NCI-H2196 (cell line): ENCODE measurements around the gene LRRC8D.

Source experiments
- DNase-seq: peaks from one replicate; lab custom pipeline; 2025; ENCODE audit not compliant: unreplicated experiment; lab: John Stamatoyannopoulos, UW

Gene LRRC8D

DNA sequence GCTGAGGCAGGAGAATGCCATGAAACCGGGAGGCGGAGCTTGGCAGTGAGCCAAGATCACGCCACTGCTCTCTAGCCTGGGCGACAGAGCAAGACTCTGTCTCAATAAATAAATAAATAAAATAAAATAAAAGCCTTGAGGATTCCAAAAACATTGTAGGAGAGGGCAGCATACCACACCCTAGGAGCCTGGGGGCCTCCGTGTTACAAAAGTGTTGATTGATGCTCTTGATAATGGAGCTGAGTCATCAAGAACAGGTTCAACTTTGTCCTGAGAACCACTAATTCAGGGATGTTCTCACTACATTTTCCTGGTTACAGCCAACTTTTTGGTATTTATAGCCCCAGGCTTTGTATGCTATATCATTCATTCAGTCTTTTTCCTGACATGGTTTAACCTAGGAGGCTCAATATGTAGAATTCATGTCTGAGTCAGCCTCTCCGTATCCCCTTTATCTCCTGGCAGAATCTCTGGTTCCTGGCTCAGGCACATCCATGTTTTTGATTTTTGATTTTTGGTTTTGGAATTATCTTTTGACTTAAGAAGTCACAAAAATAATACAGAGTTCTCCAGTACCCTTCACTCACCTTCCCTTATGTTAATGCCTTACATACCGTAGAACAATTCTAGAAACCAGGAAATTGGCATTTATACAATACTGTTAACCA is 69.4 kb downstream of the LRRC8D start:
- DNase-seq, result no peak

- no peak for DNase-seq
These were observed 72.0 kb downstream of the LRRC8D start for GRCh38 chr1:89892816-89893215.

- no peak for DNase-seq
These were observed 73.7 kb downstream of the LRRC8D start for GRCh38 chr1:89894210-89895201.

DNA sequence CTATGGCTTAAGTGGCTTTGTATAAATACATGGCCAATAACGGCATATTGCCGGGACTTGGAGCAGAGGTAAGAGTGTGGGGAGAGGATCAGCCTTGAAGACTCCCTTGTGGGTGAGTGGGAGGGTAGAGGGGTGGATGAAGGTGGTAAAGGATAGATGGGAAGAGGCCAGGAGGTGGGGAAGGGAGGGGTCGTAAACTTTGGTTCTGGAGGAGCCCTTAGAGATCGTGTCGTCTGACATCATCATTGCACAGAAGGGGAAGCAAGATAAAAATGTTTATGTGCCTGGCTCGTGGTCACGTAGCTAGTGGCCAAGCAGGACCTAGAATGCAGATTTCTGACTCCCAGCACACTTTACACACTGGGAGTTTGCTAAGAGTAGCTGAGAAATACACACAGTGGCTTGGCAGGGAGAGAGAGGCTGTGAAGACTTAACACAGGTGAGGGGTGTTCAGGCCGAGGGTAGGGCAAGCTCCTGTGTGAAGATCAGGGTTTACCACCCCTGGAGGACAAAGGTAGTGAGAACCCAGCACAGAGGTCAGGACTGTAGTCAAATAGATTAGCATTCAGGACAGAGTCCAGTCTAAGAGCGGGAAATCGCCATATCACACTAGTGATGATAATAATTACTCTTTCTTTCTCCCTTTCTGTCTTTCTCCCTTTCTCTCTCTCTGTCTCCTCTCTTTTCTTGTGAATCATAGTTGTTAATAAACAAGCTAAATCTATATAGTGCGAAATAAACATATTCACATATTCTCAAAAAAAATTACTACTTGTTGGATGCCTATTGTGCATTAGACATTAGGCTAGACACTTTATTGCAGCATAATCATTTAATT is 75.5 kb downstream of the LRRC8D start:
- DNase-seq, result no peak

- no peak for DNase-seq
These were observed 76.7 kb downstream of the LRRC8D start for GRCh38 chr1:89897347-89898133.

GRCh38 chr1:89898150-89898549 is 77.3 kb downstream of the LRRC8D start:
- no peak for DNase-seq

DNA sequence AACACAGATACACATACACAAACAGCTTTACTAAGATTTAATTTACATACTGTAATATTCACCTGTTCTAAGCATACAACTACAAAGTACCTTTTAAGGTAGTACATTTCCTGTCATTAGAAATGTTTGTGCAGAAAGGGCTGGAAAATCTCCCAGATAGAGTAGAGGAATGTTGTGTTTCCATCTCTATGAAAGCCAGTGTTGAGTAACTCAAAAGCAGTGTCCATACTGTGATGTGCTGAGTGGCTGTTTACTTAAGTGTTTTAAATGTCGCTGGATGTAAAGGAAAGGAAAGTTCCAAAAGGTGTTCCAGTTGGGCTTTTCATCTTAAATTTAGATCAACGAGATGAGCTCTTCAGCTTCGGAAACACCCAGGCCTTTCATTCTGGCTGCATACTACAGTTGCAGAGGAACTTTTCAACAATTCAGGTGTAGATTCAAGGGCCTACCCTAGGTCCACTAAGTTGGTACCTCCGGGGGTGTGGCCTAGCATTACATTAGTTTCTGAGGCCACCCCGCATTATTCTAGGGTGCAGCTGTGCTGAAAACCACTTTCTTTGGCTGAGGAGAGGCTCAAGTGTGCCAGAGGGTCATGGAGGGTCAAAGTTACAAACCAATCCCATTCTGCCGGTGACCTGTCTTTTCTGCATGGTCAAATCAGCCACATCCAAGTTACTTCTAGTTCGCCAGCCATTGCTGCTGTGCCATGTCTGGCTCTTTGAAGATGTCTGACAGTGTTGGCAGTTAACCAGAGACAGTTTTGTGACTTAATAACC is 78.1 kb downstream of the LRRC8D start:
- DNase-seq, result no peak

DNA sequence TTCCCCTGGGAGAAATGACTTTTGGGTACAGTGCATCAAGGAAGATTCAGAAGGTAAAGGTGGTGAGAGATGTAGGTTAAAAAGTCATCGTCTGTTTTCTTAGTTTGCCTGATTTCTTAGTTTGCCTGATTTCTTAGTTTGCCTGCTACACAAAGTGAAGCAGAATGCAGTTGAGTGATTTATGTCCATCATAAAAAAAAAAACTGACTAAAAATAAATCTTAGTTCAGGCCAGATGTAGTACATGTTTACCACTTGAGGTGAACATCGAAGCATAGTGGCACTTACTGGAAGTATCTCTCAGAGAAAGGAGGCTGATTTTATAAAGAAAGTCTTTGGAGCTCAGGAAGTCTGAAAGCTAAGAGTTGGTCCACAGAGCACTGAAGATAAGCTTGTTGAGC is 79.5 kb downstream of the LRRC8D start:
- no peak for DNase-seq

DNA sequence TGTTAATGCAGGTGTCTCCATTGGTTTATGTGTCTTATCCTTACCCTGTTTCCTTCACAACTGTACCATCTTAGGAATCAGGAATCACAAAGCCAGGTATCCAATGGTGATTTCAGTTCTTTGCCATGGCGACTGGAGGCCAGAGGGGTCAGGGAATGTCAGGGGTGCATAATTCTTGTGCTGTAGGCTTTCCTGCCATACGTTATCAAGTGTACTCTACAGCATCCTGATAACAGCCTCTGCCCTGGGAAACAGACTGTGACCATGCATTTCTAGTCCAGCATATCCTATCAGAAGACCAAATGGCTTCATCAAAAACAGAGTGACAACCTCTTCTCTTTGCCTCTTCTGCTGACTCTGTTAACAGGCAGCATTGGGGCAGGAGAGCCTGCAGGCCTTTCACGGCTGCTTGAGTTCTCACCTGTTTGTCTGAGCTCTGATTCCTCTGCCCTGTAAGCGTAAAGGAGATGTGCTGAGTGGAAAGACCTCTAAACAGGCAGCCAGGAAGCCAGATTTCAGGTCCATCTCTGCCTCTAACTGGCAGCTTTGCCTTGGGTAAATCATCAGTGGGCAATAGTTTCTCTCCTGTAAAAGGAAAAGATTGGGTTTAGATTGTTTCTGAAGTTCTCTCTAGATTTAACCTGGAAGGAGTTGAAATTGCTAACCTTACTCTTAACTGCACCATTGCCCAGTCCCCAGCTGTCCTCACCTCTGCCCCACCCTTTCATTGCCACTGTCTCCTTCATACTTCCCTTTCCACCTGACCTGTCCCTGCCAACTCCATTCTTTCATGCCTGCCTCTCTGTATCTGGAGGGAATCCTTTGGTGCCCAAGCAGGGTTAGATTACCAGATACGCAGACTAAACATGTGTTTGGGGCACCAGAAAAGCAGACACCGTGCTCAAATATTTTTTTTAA is 80.2 kb downstream of the LRRC8D start:
- no peak for DNase-seq

DNA sequence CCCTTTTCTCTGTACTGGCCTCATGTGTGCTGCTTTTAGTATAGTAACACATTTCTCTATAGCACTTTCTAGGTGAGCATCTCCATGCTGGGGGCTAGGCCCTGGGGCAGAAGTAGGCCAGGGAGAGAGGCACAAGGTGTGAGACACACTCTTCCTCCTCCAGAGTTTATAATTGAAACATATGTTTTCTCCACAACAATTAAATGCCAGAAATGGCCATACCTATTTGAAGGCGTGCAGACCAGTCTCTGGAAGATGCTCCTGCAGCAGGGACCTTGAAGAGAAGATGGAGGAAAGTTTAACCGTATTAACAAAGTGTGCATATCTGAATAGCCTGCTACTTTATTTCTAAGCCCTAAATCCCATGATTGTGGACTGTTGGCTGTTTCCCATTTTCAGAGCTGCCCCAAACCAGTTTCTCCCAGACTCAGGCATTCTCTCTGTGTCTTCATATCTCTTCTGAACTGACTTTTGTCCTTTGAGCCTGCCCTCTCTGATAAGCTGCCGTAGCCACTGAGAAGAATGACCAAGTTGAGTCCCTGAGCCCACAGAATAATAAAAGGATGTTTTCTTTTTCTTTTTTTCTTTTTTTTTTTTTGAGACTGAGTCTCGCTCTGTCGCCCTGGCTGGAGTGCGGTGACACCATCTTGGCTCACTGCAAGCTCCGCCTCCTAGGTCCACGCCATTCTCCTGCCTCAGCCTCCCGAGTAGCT is 81.3 kb downstream of the LRRC8D start:
- DNase-seq, result no peak

DNA sequence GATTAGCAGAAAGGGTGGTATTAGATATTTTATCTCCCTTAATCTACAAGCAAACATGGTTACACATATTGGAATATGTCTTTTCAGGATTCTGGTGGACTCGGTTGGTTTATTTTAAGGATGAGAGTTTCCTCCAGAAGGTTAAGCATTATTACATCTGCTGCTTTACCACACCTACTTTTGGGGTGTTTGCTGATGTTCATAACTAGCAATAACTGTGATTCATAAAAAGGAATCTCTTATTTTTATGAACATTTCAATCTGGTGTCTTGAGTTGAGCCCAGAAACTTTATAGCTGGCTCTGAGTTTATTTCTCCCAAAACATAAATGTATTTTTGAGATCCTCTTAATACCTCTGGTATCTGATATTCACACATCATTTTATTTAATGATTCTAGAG is 82.7 kb downstream of the LRRC8D start:
- no peak for DNase-seq

- DNase-seq, result no peak
These were observed 83.6 kb downstream of the LRRC8D start for GRCh38 chr1:89904219-89904980.

GRCh38 chr1:89905395-89906058 is 84.7 kb downstream of the LRRC8D start:
- DNase-seq, result no peak

DNA sequence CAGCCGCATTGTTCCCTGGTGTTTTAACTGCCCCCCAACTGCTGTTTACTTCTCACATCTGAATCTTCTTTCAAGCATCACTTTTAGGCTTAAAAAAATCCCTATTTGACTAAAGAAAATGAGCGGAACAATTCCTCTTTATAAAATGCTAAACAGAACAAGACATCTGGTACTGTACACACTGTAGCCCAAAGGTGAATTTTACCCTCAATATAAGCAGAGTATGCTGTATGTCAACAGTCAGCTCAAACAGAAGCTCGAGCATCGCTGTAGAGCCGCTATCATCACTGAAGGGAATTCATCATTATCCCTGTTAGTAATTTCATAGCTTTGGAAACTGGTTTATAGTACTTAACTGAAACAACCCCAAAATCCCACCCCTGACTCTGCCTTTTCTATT is 85.3 kb downstream of the LRRC8D start:
- no peak for DNase-seq

DNA sequence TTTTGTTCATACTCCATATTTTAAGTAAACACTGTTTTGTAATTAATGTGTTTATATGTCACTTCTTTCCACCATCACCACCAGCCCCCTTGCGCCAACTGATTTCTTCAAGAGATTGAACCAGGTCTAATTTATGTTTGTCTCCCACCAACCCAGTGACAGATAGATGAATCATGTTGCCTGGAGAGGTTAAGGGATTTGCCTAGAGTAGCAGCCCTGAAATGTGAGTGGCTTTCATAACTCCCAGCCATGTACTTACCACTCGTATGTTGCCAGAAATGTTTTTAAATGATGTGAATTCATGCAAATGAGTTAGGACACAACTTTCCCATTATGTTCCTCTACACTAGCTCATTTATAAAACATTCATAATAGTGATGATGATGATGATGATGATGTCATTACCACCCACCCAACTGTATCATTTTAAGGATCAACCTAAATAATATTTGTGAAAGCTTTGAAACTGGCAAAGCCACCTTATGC is 86.9 kb downstream of the LRRC8D start:
- DNase-seq, result no peak

DNA sequence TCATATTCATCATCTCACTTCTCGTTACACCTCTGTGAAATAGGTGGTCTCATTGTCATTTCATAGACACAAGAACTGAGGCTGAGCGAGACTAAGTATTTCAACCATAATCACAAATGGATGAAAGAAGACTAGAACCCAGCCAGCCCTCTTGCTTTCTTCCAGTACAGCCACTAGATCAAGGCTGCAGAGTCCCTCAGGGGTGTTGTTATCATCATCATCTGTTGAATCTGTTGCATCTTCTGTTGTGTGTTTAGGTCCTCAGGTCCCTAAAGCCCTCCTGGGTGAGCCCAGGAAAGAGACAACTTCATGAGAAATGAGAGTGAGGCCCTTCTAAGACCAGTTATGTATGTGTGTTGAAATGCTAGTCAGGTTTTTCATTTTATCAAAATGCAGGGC is 87.4 kb downstream of the LRRC8D start:
- DNase-seq, result no peak
